HT-29 (cell line): Measurements from ENCODE around the gene DLK1. TPM values are rescaled to one million over a fixed set of nuclear protein-coding genes. Genes with fewer than 3 reads are reported as not detected.

Source experiments
- DNase-seq: peaks from one replicate; pipeline ENCODE4 v3.0.0-alpha.2; 2015; ENCODE audit warnings: low spot score
- total RNA-seq: library from RNA; depleted of rRNA; stranded (reverse); fragments of >200 nt; shearing (Covaris generic); gene quantifications from 2 replicates; pipeline ENCODE4 v1.2.3, GENCODE V29; 2014

Gene DLK1
- total RNA-seq, 1 experiment from 2014 or later, result not detected

- no peak for DNase-seq
These were observed 6.6 kb downstream of the DLK1 start for GRCh38 chr14:100733152-100733850.

DNA sequence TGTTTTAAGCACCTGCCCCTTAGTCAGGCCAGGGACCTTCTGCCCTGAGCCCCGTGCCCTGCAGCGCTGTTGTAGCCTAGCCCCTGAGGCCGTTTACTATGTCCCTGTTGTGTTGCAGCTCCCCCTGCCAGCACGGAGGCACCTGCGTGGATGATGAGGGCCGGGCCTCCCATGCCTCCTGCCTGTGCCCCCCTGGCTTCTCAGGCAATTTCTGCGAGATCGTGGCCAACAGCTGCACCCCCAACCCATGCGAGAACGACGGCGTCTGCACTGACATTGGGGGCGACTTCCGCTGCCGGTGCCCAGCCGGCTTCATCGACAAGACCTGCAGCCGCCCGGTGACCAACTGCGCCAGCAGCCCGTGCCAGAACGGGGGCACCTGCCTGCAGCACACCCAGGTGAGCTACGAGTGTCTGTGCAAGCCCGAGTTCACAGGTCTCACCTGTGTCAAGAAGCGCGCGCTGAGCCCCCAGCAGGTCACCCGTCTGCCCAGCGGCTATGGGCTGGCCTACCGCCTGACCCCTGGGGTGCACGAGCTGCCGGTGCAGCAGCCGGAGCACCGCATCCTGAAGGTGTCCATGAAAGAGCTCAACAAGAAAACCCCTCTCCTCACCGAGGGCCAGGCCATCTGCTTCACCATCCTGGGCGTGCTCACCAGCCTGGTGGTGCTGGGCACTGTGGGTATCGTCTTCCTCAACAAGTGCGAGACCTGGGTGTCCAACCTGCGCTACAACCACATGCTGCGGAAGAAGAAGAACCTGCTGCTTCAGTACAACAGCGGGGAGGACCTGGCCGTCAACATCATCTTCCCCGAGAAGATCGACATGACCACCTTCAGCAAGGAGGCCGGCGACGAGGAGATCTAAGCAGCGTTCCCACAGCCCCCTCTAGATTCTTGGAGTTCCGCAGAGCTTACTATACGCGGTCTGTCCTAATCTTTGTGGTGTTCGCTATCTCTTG lies 7.6 kb downstream of the DLK1 start:
- DNase-seq, result no peak

DNA sequence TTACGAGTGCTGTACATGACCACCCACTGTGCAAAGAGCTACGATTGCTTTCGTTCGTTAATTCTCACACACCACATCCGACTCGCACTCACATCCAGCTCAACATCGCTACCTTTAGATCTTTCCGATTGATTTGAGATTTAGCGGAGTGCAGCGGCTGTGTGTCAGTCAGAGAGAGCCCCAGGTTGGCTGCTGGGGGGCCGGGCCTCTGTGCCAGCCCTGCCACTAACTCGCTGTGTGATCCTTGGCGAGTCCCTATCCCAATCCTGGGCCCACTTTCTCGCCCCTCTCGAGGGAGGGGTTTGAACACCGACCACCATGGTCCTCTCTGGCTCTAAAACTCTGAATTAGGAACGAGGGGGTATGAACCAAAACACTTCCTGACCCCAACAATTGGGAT lies 8.6 kb downstream of the DLK1 start:
- no peak for DNase-seq

DNA sequence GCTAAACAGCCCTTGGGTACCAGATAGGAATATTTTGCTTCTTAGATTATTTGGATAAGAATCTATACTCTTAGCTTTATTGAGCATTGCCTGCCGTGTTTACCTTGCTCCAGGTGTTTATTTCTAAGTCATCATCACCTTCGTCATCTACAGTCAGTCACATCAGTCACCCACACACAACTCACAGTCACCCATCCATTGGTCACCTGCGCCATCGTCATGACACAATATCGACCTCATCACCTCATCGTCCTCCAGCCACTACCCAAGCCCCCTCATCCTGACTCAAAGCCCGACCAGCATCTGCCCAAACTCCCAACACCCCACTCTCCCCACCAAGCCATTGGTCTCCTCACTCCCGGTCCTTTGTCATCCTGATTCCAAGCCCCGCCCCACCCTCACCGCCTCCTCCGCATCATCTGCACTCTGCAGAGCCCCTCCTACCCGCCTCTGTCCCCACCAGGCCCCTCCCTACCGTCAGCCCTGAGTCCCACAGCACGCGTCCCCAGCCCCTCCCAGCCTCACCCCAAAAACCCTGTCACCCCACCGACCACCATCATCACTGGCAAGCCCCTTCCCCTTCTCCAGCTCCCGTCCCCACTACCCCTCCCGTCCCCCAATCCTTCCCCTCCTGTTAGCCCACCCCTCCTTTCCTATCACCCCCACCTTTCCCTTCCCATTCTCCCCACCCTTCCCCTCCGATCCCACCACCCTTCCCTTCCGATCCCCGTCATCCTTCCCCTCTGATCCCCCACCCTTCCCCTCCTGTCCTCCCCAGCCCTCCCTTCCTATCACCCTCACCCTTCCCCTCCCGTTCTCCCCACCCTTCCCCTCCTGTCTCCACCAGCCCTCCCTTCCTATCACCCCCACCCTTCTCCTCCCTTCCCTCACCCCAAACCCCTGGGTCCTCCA lies 9.8 kb downstream of the DLK1 start:
- DNase-seq, result no peak

DNA sequence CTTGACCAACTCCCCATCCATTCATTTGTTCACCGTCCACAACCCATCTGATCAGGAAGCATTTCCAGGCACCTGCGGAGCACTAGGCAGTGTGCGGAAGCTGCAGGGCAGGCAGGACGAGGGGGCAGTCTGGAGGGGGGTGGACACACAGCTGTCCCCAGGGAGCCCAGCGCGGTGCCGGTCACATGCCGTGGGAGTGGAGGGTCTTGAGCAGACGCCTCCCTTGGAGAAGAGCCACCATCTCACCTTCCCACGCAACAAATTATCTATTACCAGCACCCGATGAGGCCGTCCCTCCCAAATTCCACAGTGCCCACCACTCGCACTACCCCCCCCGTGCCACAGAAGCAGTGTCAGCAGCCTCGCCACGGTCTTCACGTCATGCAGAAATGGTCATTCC lies 10.8 kb downstream of the DLK1 start:
- no peak for DNase-seq

GRCh38 chr14:100738269-100738691 lies 11.6 kb downstream of the DLK1 start:
- no peak for DNase-seq

GRCh38 chr14:100738704-100739131 lies 12.0 kb downstream of the DLK1 start:
- DNase-seq, result no peak

GRCh38 chr14:100739306-100739705 lies 12.6 kb downstream of the DLK1 start:
- DNase-seq, result no peak

GRCh38 chr14:100740196-100740825 lies 13.6 kb downstream of the DLK1 start:
- DNase-seq, result no peak

GRCh38 chr14:100740929-100741328 lies 14.2 kb downstream of the DLK1 start:
- no peak for DNase-seq

DNA sequence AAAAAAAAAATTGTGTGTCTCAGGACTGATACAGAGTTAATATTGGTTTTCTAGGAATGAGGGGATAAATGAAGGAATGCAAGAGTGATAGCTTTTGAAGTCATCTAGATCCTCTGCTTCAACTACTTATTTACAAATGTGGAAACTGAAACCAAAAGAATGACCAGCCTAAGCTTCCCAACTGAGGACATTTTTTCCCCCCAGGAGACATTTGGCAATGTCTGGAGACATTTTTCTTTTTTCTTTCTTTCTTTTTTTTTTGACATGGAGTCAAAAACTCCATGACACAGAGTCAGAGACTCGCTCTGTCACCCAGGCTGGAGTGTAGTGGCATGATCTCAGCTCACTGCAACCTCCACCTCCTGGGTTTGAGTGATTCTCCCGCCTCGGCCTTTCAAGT lies 15.3 kb downstream of the DLK1 start:
- DNase-seq, result no peak

- DNase-seq, result no peak
These were observed 19.6 kb downstream of the DLK1 start for GRCh38 chr14:100746326-100746725.

GRCh38 chr14:100747021-100747586 lies 20.4 kb downstream of the DLK1 start:
- DNase-seq, result no peak

DNA sequence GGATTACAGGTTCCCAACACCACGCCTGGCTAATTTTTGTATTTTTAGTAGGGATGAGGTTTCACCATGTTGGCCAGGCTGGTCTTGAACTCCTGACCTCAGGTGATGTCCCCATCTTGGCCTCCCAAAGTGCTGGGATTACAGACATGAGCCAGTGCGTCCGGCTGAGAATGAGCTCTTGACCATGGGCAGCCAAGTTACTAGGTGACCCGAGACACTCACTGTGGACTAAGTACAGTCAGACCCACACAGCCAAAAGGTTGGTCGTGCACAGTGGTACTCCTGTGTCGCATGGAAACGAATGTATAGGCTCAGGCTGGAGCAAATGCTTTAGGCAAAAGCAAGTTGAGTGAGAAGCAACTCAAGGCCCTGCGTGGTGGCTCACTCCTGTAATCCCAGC lies 21.0 kb downstream of the DLK1 start:
- no peak for DNase-seq

DNA sequence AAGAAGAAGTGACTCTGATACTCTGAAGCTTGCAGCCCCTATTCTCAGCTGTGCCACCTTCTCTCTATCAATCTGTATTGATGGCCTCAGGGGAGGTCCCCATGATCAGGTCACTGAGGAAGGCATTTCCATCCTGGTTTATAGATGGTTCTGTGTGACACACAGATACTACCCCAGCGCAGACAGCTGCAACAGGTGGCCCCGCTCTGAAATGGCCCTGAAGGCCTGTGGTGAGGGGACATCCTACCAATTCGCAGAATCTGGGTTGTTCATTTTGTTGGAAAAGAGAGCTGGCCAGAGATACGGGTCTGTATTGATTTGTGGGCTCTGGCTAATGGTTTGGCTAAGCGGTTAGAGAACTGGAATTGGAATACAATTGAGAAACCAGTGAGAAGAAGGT lies 21.7 kb downstream of the DLK1 start:
- no peak for DNase-seq

- DNase-seq, result no peak
These were observed 22.3 kb downstream of the DLK1 start for GRCh38 chr14:100748944-100749343.

GRCh38 chr14:100749967-100750597 lies 23.4 kb downstream of the DLK1 start:
- no peak for DNase-seq

DNA sequence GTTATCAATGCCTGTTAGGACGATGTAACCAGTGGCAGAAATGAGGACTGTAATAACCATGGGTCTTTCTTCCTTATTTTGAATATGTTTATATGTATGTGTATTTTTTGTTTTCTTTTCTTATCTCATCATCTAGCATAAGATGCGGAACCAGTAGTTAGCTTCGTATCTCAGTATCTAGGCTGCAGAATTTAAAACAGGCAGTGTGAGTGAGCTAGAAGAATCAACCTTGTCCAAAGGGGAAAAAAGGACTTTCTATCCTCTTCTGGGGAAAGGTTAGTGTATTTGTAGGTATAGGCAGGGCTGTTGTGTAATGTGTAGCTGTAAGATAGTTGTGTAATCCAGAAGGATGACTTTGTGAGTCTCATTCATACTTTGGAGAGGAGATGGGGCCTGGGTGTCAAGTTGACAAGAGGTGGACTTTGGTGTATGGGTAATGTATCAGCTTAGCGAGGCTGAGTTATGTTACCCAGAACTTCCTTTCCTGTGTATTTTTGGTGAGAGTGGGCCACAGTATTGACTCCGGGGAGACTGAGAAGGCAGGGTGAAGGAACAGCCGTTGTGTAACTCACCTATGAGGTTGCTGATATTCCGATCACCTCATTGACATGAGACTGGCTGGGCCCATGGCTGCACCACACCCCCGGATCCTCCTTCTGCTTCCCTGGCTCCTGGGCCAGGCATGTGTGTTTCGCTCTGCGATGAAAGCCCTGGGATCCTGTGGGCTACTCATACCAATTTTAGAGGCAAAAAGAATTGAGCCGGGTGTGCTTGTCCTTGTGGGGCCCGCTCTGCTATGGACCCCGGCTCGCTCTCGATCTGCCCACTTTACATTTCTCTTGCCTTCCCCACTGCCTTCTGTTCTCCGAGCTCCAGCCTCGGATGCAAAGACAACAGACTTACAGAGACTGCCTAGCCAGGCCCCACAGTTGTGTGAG lies 24.3 kb downstream of the DLK1 start:
- no peak for DNase-seq

DNA sequence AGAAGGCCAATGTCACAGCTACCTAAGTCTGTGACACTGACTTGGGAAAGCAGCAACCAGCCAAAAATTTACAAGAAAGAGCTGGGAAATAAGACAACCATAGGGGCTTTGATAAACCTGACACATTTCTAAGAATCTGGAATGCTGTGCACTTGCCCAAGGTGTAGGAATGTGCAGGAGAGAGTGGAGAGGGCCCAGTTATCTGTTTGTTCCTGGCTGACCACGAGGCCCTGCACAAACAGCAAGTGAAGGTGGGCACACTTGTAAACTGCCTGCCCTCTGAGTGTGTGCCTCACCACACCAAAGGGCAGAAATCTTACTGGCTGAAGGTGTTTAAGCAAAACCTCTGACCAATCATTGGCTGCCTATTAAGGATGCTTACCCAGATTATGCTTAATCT lies 27.3 kb downstream of the DLK1 start:
- DNase-seq, result no peak
